Body of pancreas (tissue), 4 donors: ENCODE data around the gene CHMP4B. TPM values are rescaled to one million over a fixed set of nuclear protein-coding genes. Genes with fewer than 3 reads are reported as not detected.

ENCODE experiments used
- ATAC-seq: fragments of 150-250 bp; one replicate; pipeline ENCODE4 v1.9.1; 2016
- DNase-seq, 4 donors: peaks; one replicate each; pipeline ENCODE4 v3.0.0-alpha.2; 2019
- H3K27ac ChIP-seq, 4 donors: fragments of 200-600 bp; sonication (generic); 1 replicate in 3 of 4; 2 replicates in 1 of 4; pipeline versions ENCODE4 v1.5.1 to v1.6.1; 2016 to 2019; ENCODE audit warnings: mild to moderate bottlenecking in 1 of 4, mixed read lengths in 1 of 4, moderate library complexity in 1 of 4
- H3K27me3 ChIP-seq, 2 donors: fragments of 200-600 bp; sonication (generic); one replicate each; pipeline ENCODE4 v1.6.0; 2016; ENCODE audit warnings: mild to moderate bottlenecking in 1 of 2
- H3K36me3 ChIP-seq, 2 donors: fragments of 200-600 bp; sonication (generic); replicated peaks in 1 of 2; 2 replicates each; pipeline ENCODE4 v1.5.1; 2016; ENCODE audit warnings: low read depth in 2 of 2; ENCODE audit not compliant: insufficient read depth in 1 of 2
- H3K4me1 ChIP-seq: fragments of 200-600 bp; sonication (generic); one replicate; pipeline ENCODE4 v1.6.0; 2016
- H3K4me3 ChIP-seq, 2 donors: fragments of 200-600 bp; sonication (generic); 1 replicate in 1 of 2; 2 replicates in 1 of 2; pipeline ENCODE4 v1.5.1; 2016 to 2019
- H3K9me3 ChIP-seq, 3 donors: fragments of 200-600 bp; sonication (generic); 1 replicate in 2 of 3; 2 replicates in 1 of 3; pipeline ENCODE4 v1.5.1; 2016
- POLR2A ChIP-seq, 3 donors: fragments of 450-650 bp; IDR thresholded peaks; one replicate each; pipeline ENCODE4 v1.6.1; 2016; ENCODE audit warnings: antibody characterized with exemption in 3 of 3, mild to moderate bottlenecking in 2 of 3
- WGBS, 2 donors: methylation state at CpG; one replicate each; pipeline ENCODE4 v1.1.5; 2017; 5-methylcytosine and 5-hydroxymethylcytosine counted together
- intact Hi-C: fragments of 100-400 bp; cut with DNase I; formaldehyde crosslinking; loops from one replicate; pipeline ENCODE4 v1.15.1; 2023
- total RNA-seq, 2 donors: library from RNA; depleted of rRNA; stranded (reverse); fragments of >200 nt; gene quantifications; one replicate each; pipeline ENCODE4 v1.1.0, GENCODE V29; 2016
- TF ChIP-seq, protein P1 (sequence below), 7 experiments: fragments of 450-650 bp in 4 of 7; fragments of 200-600 bp in 3 of 7; sonication (generic) in 3 of 7; IDR thresholded peaks; one replicate each; pipeline ENCODE4 v1.5.1; 2016 to 2019; ENCODE audit warnings: antibody characterized with exemption in 7 of 7

CHMP4B gene
- total RNA-seq, 2 donors from 2014 or later = 24.1 to 43.3 TPM

DNA sequence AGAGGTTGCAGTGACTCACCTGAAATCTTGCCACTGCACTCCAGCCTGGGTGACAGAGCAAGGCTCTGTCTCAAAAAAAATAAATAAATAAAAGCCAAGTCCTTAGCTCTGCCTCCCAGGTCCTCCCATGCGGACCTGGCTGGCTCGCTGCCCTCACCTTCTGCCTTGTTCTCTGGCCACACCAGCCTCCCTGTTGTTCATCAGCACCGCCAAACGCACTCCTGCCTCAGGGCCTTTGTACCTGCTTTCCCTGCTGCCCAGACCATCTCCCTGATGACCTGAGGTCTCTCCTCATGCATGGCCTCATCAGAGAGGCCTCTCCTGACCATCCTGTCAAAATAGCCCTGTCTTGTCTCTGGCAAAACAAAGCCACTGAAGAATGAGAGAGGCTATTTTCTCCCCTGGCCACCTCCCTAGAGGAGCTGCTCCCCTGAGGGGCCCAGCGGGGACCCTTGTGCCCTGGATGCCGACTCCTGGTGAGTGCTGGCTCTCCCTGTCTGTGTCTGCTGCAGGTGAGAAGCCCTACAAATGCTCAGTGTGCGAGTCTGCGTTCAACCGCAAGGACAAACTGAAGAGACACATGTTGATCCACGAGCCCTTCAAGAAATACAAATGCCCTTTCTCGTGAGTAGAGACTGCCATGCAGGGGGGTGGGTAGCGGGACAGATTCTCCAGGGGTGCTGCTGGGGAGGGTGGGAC, 22.6 kb upstream of the CHMP4B start:
- H3K4me3 ChIP-seq = no peak overlapping the region
- no peak overlapping the region for H3K27ac ChIP-seq
- peak in 1 of 4 donors; percentile 45 for DNase-seq
- intact Hi-C loops = no loop called here
- no peaks in the 10 kb centered on the region for H3K27me3 ChIP-seq
- 96% methylated on average over 12 of the region's 12 CpGs for WGBS, 2 donors
- H3K4me1 ChIP-seq = peaks cover 31% of the 10 kb centered on the region
- no peaks in the 10 kb centered on the region for H3K9me3 ChIP-seq
- TF ChIP-seq POLR2A (IDR thresholded peaks at IDR 0.05) = no peak
- TF ChIP-seq, protein P1, sequence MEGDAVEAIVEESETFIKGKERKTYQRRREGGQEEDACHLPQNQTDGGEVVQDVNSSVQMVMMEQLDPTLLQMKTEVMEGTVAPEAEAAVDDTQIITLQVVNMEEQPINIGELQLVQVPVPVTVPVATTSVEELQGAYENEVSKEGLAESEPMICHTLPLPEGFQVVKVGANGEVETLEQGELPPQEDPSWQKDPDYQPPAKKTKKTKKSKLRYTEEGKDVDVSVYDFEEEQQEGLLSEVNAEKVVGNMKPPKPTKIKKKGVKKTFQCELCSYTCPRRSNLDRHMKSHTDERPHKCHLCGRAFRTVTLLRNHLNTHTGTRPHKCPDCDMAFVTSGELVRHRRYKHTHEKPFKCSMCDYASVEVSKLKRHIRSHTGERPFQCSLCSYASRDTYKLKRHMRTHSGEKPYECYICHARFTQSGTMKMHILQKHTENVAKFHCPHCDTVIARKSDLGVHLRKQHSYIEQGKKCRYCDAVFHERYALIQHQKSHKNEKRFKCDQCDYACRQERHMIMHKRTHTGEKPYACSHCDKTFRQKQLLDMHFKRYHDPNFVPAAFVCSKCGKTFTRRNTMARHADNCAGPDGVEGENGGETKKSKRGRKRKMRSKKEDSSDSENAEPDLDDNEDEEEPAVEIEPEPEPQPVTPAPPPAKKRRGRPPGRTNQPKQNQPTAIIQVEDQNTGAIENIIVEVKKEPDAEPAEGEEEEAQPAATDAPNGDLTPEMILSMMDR (IDR thresholded peaks at IDR 0.05) = no peak
- no peaks in the 10 kb centered on the region for H3K36me3 ChIP-seq
- ATAC-seq = no peak

DNA sequence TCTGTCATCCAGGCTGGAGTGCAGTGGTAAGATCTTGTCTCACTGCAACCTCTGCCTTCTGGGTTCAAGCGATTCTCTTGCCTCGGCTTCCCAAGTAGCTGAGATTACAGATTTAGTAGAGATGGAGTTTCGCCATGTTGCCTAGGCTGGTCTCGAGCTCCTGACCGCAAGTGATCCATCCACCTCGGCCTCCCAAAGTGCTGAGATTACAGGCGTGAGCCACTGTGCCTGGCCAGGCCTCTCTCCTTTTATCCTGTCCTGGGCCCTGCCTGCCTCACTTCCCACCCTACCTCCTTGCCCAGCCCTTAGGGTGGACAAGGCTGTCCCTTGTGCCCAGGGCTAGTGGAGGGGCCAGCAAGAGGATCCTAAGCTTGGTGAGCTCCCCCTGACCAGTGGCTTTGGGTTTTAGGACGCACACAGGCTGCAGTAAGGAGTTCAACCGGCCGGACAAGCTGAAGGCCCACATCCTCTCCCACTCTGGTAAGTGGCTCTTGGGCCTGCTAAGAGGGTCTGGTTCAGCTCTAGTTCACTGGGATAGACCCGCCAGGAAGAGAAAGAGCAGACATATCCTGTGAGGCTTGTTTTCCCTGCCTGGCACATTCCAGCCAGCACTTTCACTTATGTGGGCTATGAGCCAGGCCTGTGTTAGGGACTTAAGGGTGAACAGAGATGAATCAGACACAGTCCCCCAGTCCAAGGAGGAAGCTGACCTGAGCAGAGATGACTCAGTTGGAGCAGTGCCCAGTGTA, 21.9 kb upstream of the CHMP4B start:
- ATAC-seq (peak; percentile 77), DNase-seq (peak; percentile 56 to 95 (median 80))
- 84 to 85% methylated on average over 11 of the region's 11 CpGs for WGBS, 2 donors
- intact Hi-C loops = no loop called here
- Histone ChIP-seq H3K27ac (peak overlapping the region; percentile 38 to 77 (median 64)), H3K4me3 (no peak overlapping the region), H3K36me3 (no peaks in the 10 kb centered on the region), H3K27me3 (no peaks in the 10 kb centered on the region), H3K9me3 (no peaks in the 10 kb centered on the region), H3K4me1 (peaks cover 39% of the 10 kb centered on the region)
- no peak for TF ChIP-seq POLR2A (IDR thresholded peaks at IDR 0.05)
- TF ChIP-seq, protein P1 (IDR thresholded peaks at IDR 0.05) = no peak

DNA sequence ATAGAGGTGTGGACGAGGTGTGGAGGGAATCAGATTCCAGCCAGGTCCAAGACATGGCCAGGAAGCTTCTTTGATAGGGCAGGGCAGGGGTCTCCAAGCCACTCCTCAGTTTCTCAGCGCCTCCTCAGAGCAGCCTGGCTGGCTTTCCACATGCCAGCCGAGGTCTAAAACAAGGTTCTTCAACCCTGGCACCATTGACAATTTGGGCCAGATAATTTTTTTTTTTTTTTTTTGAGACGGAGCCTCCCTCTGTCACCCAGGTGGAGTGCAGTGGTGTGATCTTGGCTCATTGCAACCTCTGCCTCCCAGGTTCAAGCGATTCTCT, 21.3 kb upstream of the CHMP4B start:
- H3K36me3 ChIP-seq = no peaks in the 10 kb centered on the region
- TF ChIP-seq, protein P1 (IDR thresholded peaks at IDR 0.05) = no peak
- TF ChIP-seq POLR2A (IDR thresholded peaks at IDR 0.05) = no peak
- H3K9me3 ChIP-seq = no peaks in the 10 kb centered on the region
- WGBS, 2 donors = 63 to 66% methylated on average over 5 of the region's 5 CpGs
- peaks cover 42% of the 10 kb centered on the region for H3K4me1 ChIP-seq
- ATAC-seq (no peak), DNase-seq (no peak)
- no peak overlapping the region for H3K4me3 ChIP-seq
- no peaks in the 10 kb centered on the region for H3K27me3 ChIP-seq
- H3K27ac ChIP-seq = peak overlapping the region in 3 of 4 donors; percentile 64 to 77 (median 65)
- intact Hi-C loops = no loop called here

DNA sequence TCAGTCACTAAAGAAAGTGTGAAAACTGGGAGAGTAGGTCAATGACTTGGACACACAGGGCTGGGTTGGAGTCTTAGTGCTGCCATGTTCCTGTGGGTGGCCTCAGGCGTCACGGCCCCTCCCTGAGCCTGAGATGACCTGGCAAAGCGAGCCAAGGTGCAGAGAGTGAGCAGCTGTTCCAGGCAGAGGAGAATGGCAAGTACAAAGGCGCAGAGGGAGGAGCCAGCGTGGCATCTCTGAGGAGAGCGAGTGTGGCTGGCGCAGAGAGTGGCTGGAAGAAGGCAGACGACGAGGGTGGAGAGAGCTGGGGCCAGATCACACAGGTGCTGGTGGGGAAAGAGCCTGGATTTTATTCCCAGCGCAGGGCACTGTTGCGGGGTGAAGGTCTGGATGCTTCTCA, 20.6 kb upstream of the CHMP4B start:
- Histone ChIP-seq H3K4me1 (peaks cover 50% of the 10 kb centered on the region), H3K27ac (peak overlapping the region in 3 of 4 donors; percentile 62 to 77 (median 64)), H3K9me3 (no peaks in the 10 kb centered on the region), H3K36me3 (no peaks in the 10 kb centered on the region), H3K27me3 (no peaks in the 10 kb centered on the region), H3K4me3 (no peak overlapping the region)
- ATAC-seq (peak; percentile 70), DNase-seq (peak; percentile 66 to 90 (median 80))
- intact Hi-C loops = no loop called here
- TF ChIP-seq POLR2A (IDR thresholded peaks at IDR 0.05) = no peak
- TF ChIP-seq, protein P1 (IDR thresholded peaks at IDR 0.05) = no peak
- 36 to 59% methylated on average over 11 of the region's 11 CpGs for WGBS, 2 donors
